Limb (tissue), 2 donors: ENCODE measurements around the gene MGST1.
"Not testable (repeated sequence)": the region's sequence is repeated elsewhere in the genome, so short reads cannot be mapped to it uniquely, and the experiment has no call there.

Experiments
- DNase-seq, 2 donors: peaks; one replicate each; pipeline ENCODE4 v3.0.0-alpha.2; 2016; ENCODE audit errors: extremely low spot score in 2 of 2

Gene MGST1

GRCh38 chr12:16352481-16352880 is 5.0 kb downstream of the MGST1 start:
- no peak for DNase-seq

- DNase-seq = no peak
Observed at GRCh38 chr12:16358878-16359277, 11.4 kb downstream of the MGST1 start.

DNA sequence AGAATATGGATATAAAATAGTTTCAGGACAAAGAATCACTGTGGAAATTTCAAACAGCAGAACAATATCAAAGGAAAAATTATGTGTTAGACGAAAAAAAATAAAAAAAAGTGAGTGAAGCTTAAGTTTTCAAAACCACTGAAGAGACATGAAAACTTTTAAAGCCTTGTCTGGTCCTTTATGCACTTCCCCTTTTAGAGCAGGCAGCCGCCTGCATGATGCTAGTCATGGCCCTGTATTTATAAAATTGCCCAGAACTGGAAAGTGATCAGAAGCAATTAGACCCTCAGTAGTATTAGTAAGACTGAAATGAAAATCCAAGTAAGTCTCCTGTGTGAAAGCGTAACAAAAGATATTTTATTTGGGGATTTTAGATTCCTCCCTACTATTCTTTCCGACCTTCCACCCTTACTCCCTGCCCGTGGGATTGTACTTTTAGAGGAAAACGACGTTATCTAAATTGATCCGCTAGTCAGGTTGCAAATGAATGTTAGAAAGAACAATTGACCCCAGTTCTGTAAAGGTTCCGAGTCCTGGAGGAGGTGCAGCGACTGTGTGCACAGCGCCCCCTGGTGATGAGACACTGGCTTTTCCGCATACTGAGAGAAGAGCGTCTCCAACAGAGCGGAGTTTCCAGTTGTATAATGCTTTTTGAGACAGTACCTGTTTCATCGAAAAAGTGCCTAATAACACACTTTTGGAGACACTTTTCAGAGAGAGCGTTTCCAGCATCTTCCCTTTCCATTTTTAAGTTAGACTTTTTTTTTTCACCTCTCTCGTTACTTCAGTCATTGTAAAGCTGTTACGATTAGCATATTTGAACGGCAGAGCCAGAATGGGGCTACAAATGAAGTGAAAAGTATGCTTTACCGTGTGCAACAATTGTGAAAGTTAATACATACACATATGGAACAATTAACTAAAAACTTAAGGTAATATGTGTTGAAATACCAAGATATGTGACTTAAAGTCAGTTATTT is 12.4 kb downstream of the MGST1 start:
- DNase-seq = no peak

- no peak for DNase-seq
Observed at GRCh38 chr12:16361142-16361783, 13.8 kb downstream of the MGST1 start.

- no peak for DNase-seq
Observed at GRCh38 chr12:16362550-16362949, 15.1 kb downstream of the MGST1 start.

GRCh38 chr12:16369156-16369555 is 21.7 kb downstream of the MGST1 start:
- DNase-seq = no peak

DNA sequence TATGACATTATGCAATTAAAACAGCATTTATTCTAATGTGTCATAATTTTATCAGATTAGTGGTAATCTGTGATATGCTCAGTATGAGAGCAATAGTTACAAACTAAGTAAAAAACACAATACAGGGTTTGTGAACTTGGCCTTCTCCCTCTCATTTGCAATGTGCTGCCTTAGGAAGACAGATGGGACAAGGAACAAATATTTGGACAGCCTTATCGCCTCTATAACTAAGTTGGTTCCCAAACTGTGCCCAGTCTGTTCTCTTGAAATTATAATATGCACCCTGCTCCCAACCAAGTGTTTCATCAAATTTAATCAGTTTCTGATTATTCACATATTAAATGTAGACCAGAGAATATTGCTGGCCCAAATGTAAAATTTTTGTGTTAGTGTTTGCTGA is 22.7 kb downstream of the MGST1 start:
- no peak for DNase-seq

GRCh38 chr12:16382652-16383312 is 35.3 kb downstream of the MGST1 start:
- not testable (repeated sequence) for DNase-seq

GRCh38 chr12:16384732-16385131 is 37.3 kb downstream of the MGST1 start:
- no peak for DNase-seq

DNA sequence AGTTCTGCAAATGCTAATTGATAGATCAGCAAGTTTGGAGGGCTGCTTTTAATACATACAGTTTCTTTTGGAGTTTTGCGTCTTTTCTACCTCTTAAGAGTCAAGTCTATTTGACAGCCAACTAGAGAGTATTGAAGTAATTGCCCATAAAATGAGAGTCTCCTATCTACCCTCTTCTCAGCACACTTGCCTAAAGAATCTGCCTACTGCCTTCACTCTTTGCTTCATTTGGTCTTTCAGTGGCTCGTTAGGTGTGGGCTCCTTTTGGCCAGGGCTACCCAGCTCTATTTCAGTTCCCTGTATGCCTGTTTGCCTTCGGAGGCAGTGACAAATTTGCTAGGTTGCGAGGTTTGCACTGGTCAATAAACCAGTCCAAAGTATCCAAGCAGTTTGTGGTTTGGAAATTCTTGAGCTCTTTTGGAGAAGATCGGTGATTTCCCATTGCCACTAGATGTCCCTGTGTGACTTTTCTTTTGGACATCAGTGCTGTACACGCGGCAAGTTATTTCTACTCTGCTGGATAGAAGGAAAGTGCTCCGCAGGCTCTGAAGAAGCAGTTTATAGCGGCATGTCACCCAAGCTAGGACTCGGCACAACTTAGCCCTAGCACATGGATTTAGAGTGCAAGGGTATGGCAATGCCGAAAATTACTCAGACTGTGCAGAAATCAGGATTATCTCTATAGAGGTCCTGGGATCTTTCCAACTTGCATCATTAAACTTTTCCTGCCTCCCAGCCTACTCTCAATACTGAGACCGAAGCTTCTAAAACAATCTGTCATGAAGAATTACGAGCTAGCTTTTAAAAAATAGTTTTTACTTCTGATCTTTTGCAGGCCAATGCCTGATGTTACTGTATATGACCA is 38.6 kb downstream of the MGST1 start:
- DNase-seq = peak; percentile 46 to 79

GRCh38 chr12:16387919-16388318 is 40.5 kb downstream of the MGST1 start:
- DNase-seq = no peak

DNA sequence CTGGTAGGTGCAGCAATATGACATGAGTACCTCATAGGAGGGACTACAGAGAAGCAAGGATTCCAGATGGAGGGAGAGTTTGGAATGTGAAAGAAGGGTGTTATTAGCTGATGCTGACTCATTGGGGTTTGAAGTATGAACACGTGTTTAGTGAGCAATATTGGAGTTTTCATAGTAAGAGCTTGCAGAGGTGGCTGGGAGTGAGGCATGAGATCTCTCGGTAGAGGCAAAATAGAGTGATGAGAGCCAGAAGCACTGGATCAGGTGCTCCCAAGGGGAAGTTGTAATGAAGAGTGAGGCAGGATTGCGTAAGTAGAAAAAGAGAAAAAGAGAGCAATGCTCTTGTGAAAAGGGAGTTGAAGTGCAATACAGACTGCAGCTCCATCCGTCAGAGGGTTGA is 42.1 kb downstream of the MGST1 start:
- DNase-seq = no peak

GRCh38 chr12:16392846-16393535 is 45.5 kb downstream of the MGST1 start:
- no peak for DNase-seq

DNA sequence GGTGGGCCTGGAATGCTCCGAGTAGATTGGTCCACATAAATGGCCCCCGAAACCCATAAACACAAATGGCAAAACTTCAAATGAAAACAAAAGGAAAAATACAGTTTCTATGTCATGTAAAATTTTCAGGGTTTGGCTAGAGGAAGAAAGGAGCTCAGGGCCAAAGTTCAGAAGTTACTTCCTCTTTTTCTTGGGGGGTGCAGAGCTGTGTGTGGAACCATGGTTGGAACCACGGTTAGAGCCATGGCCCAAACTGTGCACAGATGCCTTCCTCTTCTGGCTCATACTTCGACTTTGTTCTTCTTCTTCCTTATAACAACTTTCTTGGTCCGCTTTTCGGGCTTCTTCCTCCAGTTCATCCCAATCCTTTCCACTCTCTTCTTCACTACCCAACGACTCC is 51.7 kb downstream of the MGST1 start:
- DNase-seq = no peak

DNA sequence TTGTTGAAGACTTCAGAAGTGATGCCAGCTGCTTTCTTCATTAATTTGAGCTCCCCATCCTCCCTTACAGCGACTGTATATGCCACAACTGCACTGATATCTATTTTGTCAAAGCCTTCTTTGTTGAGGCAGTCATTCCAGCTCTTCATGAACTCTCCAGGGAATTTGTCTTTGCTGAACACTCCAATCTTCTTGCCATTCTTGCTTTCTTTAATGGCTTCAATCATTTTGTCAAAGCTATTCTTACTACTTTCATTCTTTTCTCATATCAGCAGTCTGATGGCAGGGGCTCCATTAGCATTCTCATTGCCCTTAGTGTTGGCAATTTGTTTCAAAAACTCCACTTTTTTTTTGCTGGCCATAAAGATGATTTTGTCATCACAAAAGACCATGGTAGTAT is 54.4 kb downstream of the MGST1 start:
- DNase-seq = not testable (repeated sequence)

DNA sequence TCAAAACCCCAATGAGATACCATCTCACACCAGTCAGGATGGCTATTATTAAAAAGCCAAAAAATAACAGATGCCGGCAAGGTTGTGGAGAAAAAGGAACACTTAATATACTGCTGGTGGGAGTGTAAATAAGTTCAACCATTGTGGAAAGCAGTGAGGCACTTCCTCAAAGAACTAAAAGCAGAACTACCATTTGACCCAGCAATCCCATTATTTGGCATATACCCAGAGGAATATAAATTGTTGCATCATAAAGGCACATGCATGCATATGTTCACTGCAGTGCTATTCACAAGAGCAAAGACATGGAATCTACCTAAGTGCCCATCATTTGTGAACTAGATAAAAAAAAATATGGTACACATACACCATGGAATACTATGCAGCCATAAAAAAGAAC is 59.9 kb downstream of the MGST1 start:
- no peak for DNase-seq
